ENCODE measurements around the gene SLC37A4.
A peak's percentile ranks its signal among the peaks of the same experiment; 100 is the strongest.

SLC37A4 gene

GRCh38 chr11:119023741-119024140 is 6.9 kb downstream of the SLC37A4 start:
- Histone ChIP-seq H3K4me3 (ENCODE audit: low read length) (no peak overlapping the region), H4K20me1 (ENCODE audit: control insufficient read depth, insufficient read depth, low read depth, low read length) (no peaks in the 10 kb centered on the region), H3K9me3 (ENCODE audit: control insufficient read depth, insufficient read depth, low read length) (no peaks in the 10 kb centered on the region), H3F3A (ENCODE audit: control insufficient read depth, insufficient read depth) (peaks cover 9% of the 10 kb centered on the region), H3K4me1 (ENCODE audit: control insufficient read depth, low read length) (peaks cover 27% of the 10 kb centered on the region), H3K36me3 (ENCODE audit: control insufficient read depth, low read length) (peaks cover 80% of the 10 kb centered on the region), H3K4me2 (ENCODE audit: low read length) (no peak overlapping the region), H3K27ac (ENCODE audit: low read depth, low read length) (no peak overlapping the region), H3K79me2 (ENCODE audit: control insufficient read depth, low read length) (peaks cover 46% of the 10 kb centered on the region), H3K9me2 (replicated peaks; ENCODE audit: control insufficient read depth, low read length) (no peaks in the 10 kb centered on the region), H3K27me3 (ENCODE audit: control insufficient read depth, low read length) (peaks cover 3% of the 10 kb centered on the region; the same call in 1 of the 2 replicates)
- TF ChIP-seq CTCF (IDR thresholded peaks at IDR 0.05; ENCODE audit: low read depth, low read length, poor library complexity, severe bottlenecking) = no peak
- no peak for TF ChIP-seq EZH2phosphoT487 (IDR thresholded peaks at IDR 0.05; ENCODE audit: borderline replicate concordance, low read length)

GRCh38 chr11:119021631-119022030 is 9.0 kb downstream of the SLC37A4 start:
- Histone ChIP-seq H3K9me3 (ENCODE audit: control insufficient read depth, insufficient read depth, low read length) (no peaks in the 10 kb centered on the region), H3K27me3 (ENCODE audit: control insufficient read depth, low read length) (peaks cover 3% of the 10 kb centered on the region; the same call in 1 of the 2 replicates), H3K9me2 (replicated peaks; ENCODE audit: control insufficient read depth, low read length) (no peaks in the 10 kb centered on the region), H3K36me3 (ENCODE audit: control insufficient read depth, low read length) (peaks cover 77% of the 10 kb centered on the region), H3F3A (ENCODE audit: control insufficient read depth, insufficient read depth) (peaks cover 21% of the 10 kb centered on the region), H3K4me3 (ENCODE audit: low read length) (no peak overlapping the region), H3K4me1 (ENCODE audit: control insufficient read depth, low read length) (peaks cover 26% of the 10 kb centered on the region), H3K4me2 (ENCODE audit: low read length) (peak overlapping the region; percentile 16; the same call in 1 of the 2 replicates), H4K20me1 (ENCODE audit: control insufficient read depth, insufficient read depth, low read depth, low read length) (0 out of 2 replicates have a peak, but pooled peaks cover 3% of the 10 kb centered on the region), H3K27ac (ENCODE audit: low read depth, low read length) (no peak overlapping the region), H3K79me2 (ENCODE audit: control insufficient read depth, low read length) (peaks cover 58% of the 10 kb centered on the region)
- TF ChIP-seq CTCF (IDR thresholded peaks at IDR 0.05; ENCODE audit: low read depth, low read length, poor library complexity, severe bottlenecking) (no peak), EZH2phosphoT487 (IDR thresholded peaks at IDR 0.05; ENCODE audit: borderline replicate concordance, low read length) (no peak)

- peaks cover 77% of the 10 kb centered on the region for H3K36me3 ChIP-seq (ENCODE audit: control insufficient read depth, low read length)
- H3K27ac ChIP-seq (ENCODE audit: low read depth, low read length) = no peak overlapping the region
- H3K79me2 ChIP-seq (ENCODE audit: control insufficient read depth, low read length) = peaks cover 75% of the 10 kb centered on the region
- peaks cover 6% of the 10 kb centered on the region; the same call in 1 of the 2 replicates for H4K20me1 ChIP-seq (ENCODE audit: control insufficient read depth, insufficient read depth, low read depth, low read length)
- peaks cover 3% of the 10 kb centered on the region; the same call in 1 of the 2 replicates for H3K27me3 ChIP-seq (ENCODE audit: control insufficient read depth, low read length)
- H3K4me1 ChIP-seq (ENCODE audit: control insufficient read depth, low read length) = peaks cover 33% of the 10 kb centered on the region
- no peak for TF ChIP-seq EZH2phosphoT487 (IDR thresholded peaks at IDR 0.05; ENCODE audit: borderline replicate concordance, low read length)
- no peak for TF ChIP-seq CTCF (IDR thresholded peaks at IDR 0.05; ENCODE audit: low read depth, low read length, poor library complexity, severe bottlenecking)
- H3K4me3 ChIP-seq (ENCODE audit: low read length) = peak overlapping the region; percentile 96
- no peaks in the 10 kb centered on the region for H3K9me3 ChIP-seq (ENCODE audit: control insufficient read depth, insufficient read depth, low read length)
- peak overlapping the region; percentile 77 for H3K4me2 ChIP-seq (ENCODE audit: low read length)
- peaks cover 38% of the 10 kb centered on the region for H3F3A ChIP-seq (ENCODE audit: control insufficient read depth, insufficient read depth)
- H3K9me2 ChIP-seq (replicated peaks; ENCODE audit: control insufficient read depth, low read length) = no peaks in the 10 kb centered on the region
Observed at GRCh38 chr11:119019996-119020395, 10.7 kb downstream of the SLC37A4 start.

Measured in DOHH2 (cell line).